Measurements from ENCODE around the gene PGM2L1.
"Not testable (repeated sequence)": the region's sequence is repeated elsewhere in the genome, so short reads cannot be mapped to it uniquely, and the experiment has no call there.

The PGM2L1 gene

GRCh38 chr11:74397501-74398243 lies 561 bp downstream of the PGM2L1 start:
- peak in 1 of 2 experiments; percentile 16 for DNase-seq

GRCh38 chr11:74392256-74392655 lies 6.0 kb downstream of the PGM2L1 start:
- no peak for DNase-seq

GRCh38 chr11:74391193-74391592 lies 7.0 kb downstream of the PGM2L1 start:
- no peak for DNase-seq

- DNase-seq: no peak
These were observed 7.5 kb downstream of the PGM2L1 start for GRCh38 chr11:74390697-74391096.

GRCh38 chr11:74388678-74389327 lies 9.4 kb downstream of the PGM2L1 start:
- peak; percentile 64 to 68 for DNase-seq

GRCh38 chr11:74384641-74385040 lies 13.6 kb downstream of the PGM2L1 start:
- DNase-seq: no peak

GRCh38 chr11:74380746-74381439 lies 17.3 kb downstream of the PGM2L1 start:
- peak in 1 of 2 experiments; percentile 12 for DNase-seq

- DNase-seq: no peak
These were observed 20.5 kb downstream of the PGM2L1 start for GRCh38 chr11:74377689-74378088.

- no peak for DNase-seq
These were observed 24.9 kb downstream of the PGM2L1 start for GRCh38 chr11:74373382-74373781.

GRCh38 chr11:74371269-74372052 lies 26.8 kb downstream of the PGM2L1 start:
- DNase-seq: no peak

- no peak for DNase-seq
These were observed 28.1 kb downstream of the PGM2L1 start for GRCh38 chr11:74370123-74370522.

GRCh38 chr11:74367881-74368280 lies 30.4 kb downstream of the PGM2L1 start:
- no peak for DNase-seq

- DNase-seq: no peak
These were observed 31.7 kb downstream of the PGM2L1 start for GRCh38 chr11:74366576-74366975.

GRCh38 chr11:74365805-74366204 lies 32.4 kb downstream of the PGM2L1 start:
- not testable (repeated sequence) for DNase-seq

- no peak for DNase-seq
These were observed 40.8 kb downstream of the PGM2L1 start for GRCh38 chr11:74357449-74357848.

GRCh38 chr11:74355626-74356025 lies 42.6 kb downstream of the PGM2L1 start:
- no peak for DNase-seq

GRCh38 chr11:74354036-74354435 lies 44.2 kb downstream of the PGM2L1 start:
- DNase-seq: no peak

- no peak for DNase-seq
These were observed 50.9 kb downstream of the PGM2L1 start for GRCh38 chr11:74347381-74347780.

GRCh38 chr11:74345420-74345819 lies 52.8 kb downstream of the PGM2L1 start:
- DNase-seq: no peak

- DNase-seq: no peak
These were observed 56.3 kb downstream of the PGM2L1 start for GRCh38 chr11:74341921-74342320.

- DNase-seq: no peak
These were observed 58.6 kb downstream of the PGM2L1 start for GRCh38 chr11:74339619-74340018.

- no peak for DNase-seq
These were observed 59.3 kb downstream of the PGM2L1 start for GRCh38 chr11:74338963-74339362.

GRCh38 chr11:74333193-74333592 lies 65.0 kb downstream of the PGM2L1 start:
- no peak for DNase-seq
